GM21515 (cell line): ENCODE measurements around the gene NUCB1.
"Not testable (repeated sequence)": the region's sequence is repeated elsewhere in the genome, so short reads cannot be mapped to it uniquely, and the experiment has no call there.

Experiments
- ATAC-seq: cut with Tn5 transposase; IDR thresholded peaks from one replicate; pipeline ENCODE4 v1.9.1; 2021; ENCODE audit not compliant: unreplicated experiment

Gene NUCB1

GRCh38 chr19:48905664-48906063 is 5.6 kb downstream of the NUCB1 start:
- no peak for ATAC-seq

GRCh38 chr19:48906324-48906723 is 6.2 kb downstream of the NUCB1 start:
- no peak for ATAC-seq

- no peak for ATAC-seq
Observed at GRCh38 chr19:48907671-48908070, 7.6 kb downstream of the NUCB1 start.

GRCh38 chr19:48909424-48910077 is 9.4 kb downstream of the NUCB1 start:
- not testable (repeated sequence) for ATAC-seq

GRCh38 chr19:48910803-48911202 is 10.7 kb downstream of the NUCB1 start:
- ATAC-seq = no peak

GRCh38 chr19:48913114-48913889 is 13.2 kb downstream of the NUCB1 start:
- no peak for ATAC-seq

GRCh38 chr19:48914181-48914580 is 14.1 kb downstream of the NUCB1 start:
- ATAC-seq = no peak

- no peak for ATAC-seq
Observed at GRCh38 chr19:48915757-48916156, 15.6 kb downstream of the NUCB1 start.

GRCh38 chr19:48918071-48918470 is 18.0 kb downstream of the NUCB1 start:
- ATAC-seq = no peak

- ATAC-seq = no peak
Observed at GRCh38 chr19:48918801-48919247, 18.7 kb downstream of the NUCB1 start.

GRCh38 chr19:48919271-48919670 is 19.2 kb downstream of the NUCB1 start:
- not testable (repeated sequence) for ATAC-seq

GRCh38 chr19:48920949-48921348 is 20.8 kb downstream of the NUCB1 start:
- ATAC-seq = no peak

GRCh38 chr19:48921721-48922500 is 21.8 kb downstream of the NUCB1 start:
- ATAC-seq = no peak

- no peak for ATAC-seq
Observed at GRCh38 chr19:48922548-48923490, 22.7 kb downstream of the NUCB1 start.

- no peak for ATAC-seq
Observed at GRCh38 chr19:48925240-48925843, 25.2 kb downstream of the NUCB1 start.

GRCh38 chr19:48925890-48926289 is 25.8 kb downstream of the NUCB1 start:
- not testable (repeated sequence) for ATAC-seq

- no peak for ATAC-seq
Observed at GRCh38 chr19:48926909-48927308, 26.8 kb downstream of the NUCB1 start.

GRCh38 chr19:48927692-48928091 is 27.6 kb downstream of the NUCB1 start:
- ATAC-seq = not testable (repeated sequence)

GRCh38 chr19:48928164-48929025 is 28.3 kb downstream of the NUCB1 start:
- no peak for ATAC-seq
